MCF 10A (cell line): ENCODE data around the gene FGF14. TPM values are rescaled to one million over a fixed set of nuclear protein-coding genes. Genes with fewer than 3 reads are reported as not detected.

Experiments
- BruUV-seq: library from RNA; stranded (reverse); fragments of 400-500 nt; replicated peaks from 2 replicates; lab custom pipeline; 2021; lab: Mats Ljungman, UMichigan
- CTCF ChIA-PET: fragments of 300-600 bp; sonication (Branson Sonifier 250); formaldehyde crosslinking; extraction: SDS; loops from one replicate; lab custom pipeline; 2021; ENCODE audit warnings: antibody characterized with exemption, inconsistent platforms; lab: Yijun Ruan, JAX
- POLR2A ChIA-PET: fragments of 300-600, 350-650 bp; sonication (Branson Sonifier 250); formaldehyde crosslinking; extraction: SDS; loops from one replicate; lab custom pipeline; 2020; ENCODE audit warnings: antibody characterized with exemption, inconsistent platforms; lab: Yijun Ruan, JAX
- DNase-seq: peaks from one replicate; pipeline ENCODE4 v3.0.0-alpha.2; 2018; ENCODE audit not compliant: unreplicated experiment
- H3K27ac Mint-ChIP-seq: one replicate; pipeline ENCODE4 v1.8.0; 2022; ENCODE audit warnings: mild to moderate bottlenecking, low read depth, mixed read lengths; ENCODE audit not compliant: unreplicated experiment
- H3K27me3 Mint-ChIP-seq: one replicate; pipeline ENCODE4 v1.8.0; 2022; ENCODE audit warnings: mixed read lengths; ENCODE audit not compliant: insufficient read depth, unreplicated experiment
- H3K36me3 Mint-ChIP-seq: one replicate; pipeline ENCODE4 v1.8.0; 2022; ENCODE audit warnings: mild to moderate bottlenecking, moderate library complexity, mixed read lengths; ENCODE audit not compliant: insufficient read depth, unreplicated experiment
- H3K4me1 Mint-ChIP-seq: one replicate; pipeline ENCODE4 v1.8.0; 2022; ENCODE audit warnings: mixed read lengths; ENCODE audit not compliant: insufficient read depth, unreplicated experiment
- H3K4me3 Mint-ChIP-seq: one replicate; pipeline ENCODE4 v1.8.0; 2022; ENCODE audit warnings: mild to moderate bottlenecking, moderate library complexity, mixed read lengths; ENCODE audit not compliant: unreplicated experiment
- H3K9me3 Mint-ChIP-seq: one replicate; pipeline ENCODE4 v1.8.0; 2022; ENCODE audit warnings: mixed read lengths; ENCODE audit not compliant: unreplicated experiment
- intact Hi-C: fragments of 100-400 bp; cut with micrococcal nuclease; formaldehyde crosslinking; loops from 2 replicates; pipeline ENCODE4 v1.14.1; 2022
- total RNA-seq: library from RNA; stranded (reverse); gene quantifications from 2 replicates; pipeline ENCODE4 v1.2.3, GENCODE V29; 2022
- TF ChIP-seq, protein P1 (sequence below): fragments of 200-600 bp; IDR thresholded peaks from one replicate; pipeline ENCODE4 v1.8.0; 2022; ENCODE audit warnings: antibody characterized with exemption, mild to moderate bottlenecking; ENCODE audit not compliant: unreplicated experiment

The FGF14 gene
- total RNA-seq, 1 experiment from 2014 or later = not detected

DNA sequence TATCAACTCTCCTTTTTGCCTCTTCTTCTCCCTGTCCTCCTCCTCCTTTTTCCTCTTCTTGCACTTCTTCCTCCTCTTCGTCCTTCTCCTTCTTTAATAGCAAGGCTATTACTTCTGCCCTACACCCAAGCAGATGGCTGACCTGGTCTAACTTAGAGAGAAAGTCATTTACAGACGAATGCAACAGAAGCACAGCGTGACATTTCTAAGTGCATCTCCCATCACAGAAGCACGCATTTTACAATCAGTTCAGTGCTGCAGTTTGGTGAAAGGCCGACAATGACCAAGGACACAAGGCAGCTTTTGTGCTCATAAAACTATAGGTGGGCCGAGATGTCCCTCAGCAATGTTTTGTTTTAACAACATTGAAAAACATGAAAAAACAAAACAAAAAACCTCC is 231.5 kb downstream of the FGF14 start:
- intact Hi-C loops = no loop called here
- TF ChIP-seq, protein P1, sequence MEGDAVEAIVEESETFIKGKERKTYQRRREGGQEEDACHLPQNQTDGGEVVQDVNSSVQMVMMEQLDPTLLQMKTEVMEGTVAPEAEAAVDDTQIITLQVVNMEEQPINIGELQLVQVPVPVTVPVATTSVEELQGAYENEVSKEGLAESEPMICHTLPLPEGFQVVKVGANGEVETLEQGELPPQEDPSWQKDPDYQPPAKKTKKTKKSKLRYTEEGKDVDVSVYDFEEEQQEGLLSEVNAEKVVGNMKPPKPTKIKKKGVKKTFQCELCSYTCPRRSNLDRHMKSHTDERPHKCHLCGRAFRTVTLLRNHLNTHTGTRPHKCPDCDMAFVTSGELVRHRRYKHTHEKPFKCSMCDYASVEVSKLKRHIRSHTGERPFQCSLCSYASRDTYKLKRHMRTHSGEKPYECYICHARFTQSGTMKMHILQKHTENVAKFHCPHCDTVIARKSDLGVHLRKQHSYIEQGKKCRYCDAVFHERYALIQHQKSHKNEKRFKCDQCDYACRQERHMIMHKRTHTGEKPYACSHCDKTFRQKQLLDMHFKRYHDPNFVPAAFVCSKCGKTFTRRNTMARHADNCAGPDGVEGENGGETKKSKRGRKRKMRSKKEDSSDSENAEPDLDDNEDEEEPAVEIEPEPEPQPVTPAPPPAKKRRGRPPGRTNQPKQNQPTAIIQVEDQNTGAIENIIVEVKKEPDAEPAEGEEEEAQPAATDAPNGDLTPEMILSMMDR = no peak
- Mint-ChIP-seq H3K27ac (no peak overlapping the region), H3K4me1 (no peaks in the 10 kb centered on the region), H3K36me3 (no peaks in the 10 kb centered on the region), H3K9me3 (no peaks in the 10 kb centered on the region), H3K27me3 (no peaks in the 10 kb centered on the region), H3K4me3 (no peak overlapping the region)
- no peak for DNase-seq
- POLR2A ChIA-PET = no interaction called here
- BruUV-seq = no TSS peak
- CTCF ChIA-PET = interaction anchor here (0.7 to 0.9 kb wide), 3 partner anchors 38 to 265 kb away, joined by 3 read pairs; no protein-coding TSS in a partner anchor

DNA sequence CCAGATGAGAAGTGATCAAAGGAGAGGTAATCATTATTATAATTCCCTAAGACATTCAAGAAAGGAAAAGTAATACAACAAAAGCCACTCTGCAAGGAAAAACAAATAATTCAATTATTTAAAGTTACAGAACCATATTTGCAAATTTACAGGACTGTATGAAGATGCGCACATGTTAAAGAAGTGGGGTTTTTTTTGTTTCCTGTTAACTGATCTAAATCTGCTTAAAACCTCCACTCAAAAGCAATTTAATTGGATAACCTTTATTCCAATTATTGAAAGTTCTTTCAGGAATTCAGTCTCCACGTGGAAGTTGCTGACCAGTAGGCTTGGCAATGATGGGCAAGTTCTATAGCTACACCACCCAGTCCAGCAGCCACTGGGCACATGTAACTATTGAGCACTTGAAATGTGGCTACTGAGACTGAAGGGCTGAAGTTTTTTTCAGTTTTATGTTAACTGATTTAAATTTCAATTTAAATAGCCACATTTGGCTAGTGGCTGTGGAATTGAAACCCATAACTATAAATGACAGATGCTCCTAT is 232.3 kb downstream of the FGF14 start:
- POLR2A ChIA-PET = no interaction called here
- BruUV-seq = no TSS peak
- CTCF ChIA-PET = interaction anchor here (0.7 kb wide), 1 partner anchor 38 kb away, joined by 3 read pairs; no protein-coding TSS in a partner anchor

DNA sequence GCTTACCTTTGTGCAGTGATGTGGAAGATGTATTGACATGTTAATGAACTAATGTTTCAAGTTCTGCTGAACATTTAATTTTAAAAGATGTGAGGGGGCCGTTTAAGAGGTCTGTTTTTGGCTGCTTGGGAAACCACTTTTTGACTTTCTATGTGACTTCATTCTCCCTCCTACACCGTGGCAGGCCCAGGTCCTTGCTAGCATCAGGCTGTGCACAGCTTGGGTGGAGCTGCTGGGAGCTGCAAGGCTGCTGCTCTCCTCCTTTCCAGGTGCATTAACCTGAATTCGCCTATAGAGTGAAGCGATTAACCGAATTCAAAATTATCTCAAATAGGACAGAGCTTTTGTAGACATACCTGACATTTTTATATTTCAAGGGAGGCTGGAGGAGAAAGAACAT is 249.1 kb downstream of the FGF14 start:
- Mint-ChIP-seq H3K4me1 (no peaks in the 10 kb centered on the region), H3K27ac (no peak overlapping the region), H3K9me3 (no peaks in the 10 kb centered on the region), H3K4me3 (no peak overlapping the region), H3K36me3 (no peaks in the 10 kb centered on the region), H3K27me3 (no peaks in the 10 kb centered on the region)
- no TSS peak for BruUV-seq
- TF ChIP-seq, protein P1 = no peak
- intact Hi-C loops = no loop called here
- POLR2A ChIA-PET = no interaction called here
- no peak for DNase-seq
- CTCF ChIA-PET = interaction anchor here (0.7 to 4.1 kb wide), 3 partner anchors 11 to 304 kb away, joined by 3 to 24 read pairs (median 3); no protein-coding TSS in a partner anchor

More for the DNA sequence above, 232.3 kb downstream of the FGF14 start:
- Mint-ChIP-seq H3K9me3 (no peaks in the 10 kb centered on the region), H3K27ac (no peak overlapping the region), H3K4me3 (no peak overlapping the region), H3K36me3 (no peaks in the 10 kb centered on the region), H3K27me3 (no peaks in the 10 kb centered on the region), H3K4me1 (no peaks in the 10 kb centered on the region)
- no peak for DNase-seq
- TF ChIP-seq, protein P1 = no peak
- intact Hi-C loops = no loop called here

DNA sequence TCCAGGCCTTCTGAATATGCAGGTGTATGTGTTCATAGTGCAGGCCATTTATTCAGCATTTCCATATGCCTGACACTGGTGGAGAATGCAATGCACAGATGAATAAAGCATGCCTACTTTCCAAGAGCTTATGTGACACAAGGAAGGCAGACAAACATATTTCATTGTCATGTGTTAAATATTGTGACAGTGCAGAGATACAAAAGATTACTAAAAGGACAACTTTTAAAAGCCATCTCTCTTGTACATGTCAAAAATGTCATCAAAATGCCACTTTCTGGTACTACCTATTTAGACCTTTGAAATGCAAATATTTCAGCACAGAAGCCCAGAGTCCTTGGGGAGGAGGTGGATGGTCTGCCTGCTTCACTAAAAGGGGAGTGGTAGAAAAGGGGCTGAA is 254.5 kb downstream of the FGF14 start:
- Mint-ChIP-seq H3K4me3 (no peak overlapping the region), H3K36me3 (no peaks in the 10 kb centered on the region), H3K27ac (no peak overlapping the region), H3K27me3 (no peaks in the 10 kb centered on the region), H3K4me1 (no peaks in the 10 kb centered on the region), H3K9me3 (no peaks in the 10 kb centered on the region)
- ChIA-PET POLR2A (no interaction called here), CTCF (interaction anchor here (0.6 to 4.9 kb wide), 3 partner anchors 70 to 1272 kb away, joined by 3 to 26 read pairs (median 3); no protein-coding TSS in a partner anchor)
- intact Hi-C loops = no loop called here
- no TSS peak for BruUV-seq
- TF ChIP-seq, protein P1 = no peak
- no peak for DNase-seq
